Glutamatergic neuron (in vitro differentiated cells): Measurements from ENCODE around the gene MPHOSPH6. TPM values are rescaled to one million over a fixed set of nuclear protein-coding genes. Genes with fewer than 3 reads are reported as not detected.
"Not testable (repeated sequence)": the region's sequence is repeated elsewhere in the genome, so short reads cannot be mapped to it uniquely, and the experiment has no call there.

Source experiments
- DNase-seq: peaks from one replicate; pipeline ENCODE4 v3.0.0; 2022
- H3K27ac Mint-ChIP-seq: one replicate; pipeline ENCODE4 v1.8.0; 2020; ENCODE audit warnings: mild to moderate bottlenecking, mixed read lengths, inconsistent platforms; ENCODE audit not compliant: unreplicated experiment
- H3K27me3 Mint-ChIP-seq: one replicate; pipeline ENCODE4 v1.8.0; 2020; ENCODE audit warnings: mild to moderate bottlenecking, moderate library complexity, mixed read lengths, inconsistent platforms; ENCODE audit not compliant: unreplicated experiment
- H3K36me3 Mint-ChIP-seq: one replicate; pipeline ENCODE4 v1.8.0; 2020; ENCODE audit warnings: mild to moderate bottlenecking, mixed read lengths, inconsistent platforms; ENCODE audit not compliant: unreplicated experiment
- H3K4me1 Mint-ChIP-seq: one replicate; pipeline ENCODE4 v1.8.0; 2020; ENCODE audit warnings: mild to moderate bottlenecking, low read depth, mixed read lengths, inconsistent platforms; ENCODE audit not compliant: unreplicated experiment
- H3K4me3 Mint-ChIP-seq: one replicate; pipeline ENCODE4 v1.8.0; 2020; ENCODE audit warnings: mild to moderate bottlenecking, mixed read lengths, inconsistent platforms; ENCODE audit not compliant: unreplicated experiment
- H3K9me3 Mint-ChIP-seq: one replicate; pipeline ENCODE4 v1.8.0; 2020; ENCODE audit warnings: mild to moderate bottlenecking, moderate library complexity, mixed read lengths, inconsistent platforms; ENCODE audit not compliant: unreplicated experiment
- total RNA-seq: library from RNA; stranded (reverse); fragmentation: NEBNext Ultra II Directional; extraction: Animal tissue kit (Norgen Biotek cat#: 25700); gene quantifications from one replicate; pipeline ENCODE4 v1.2.1, GENCODE V29; 2021; ENCODE audit not compliant: unreplicated experiment
- TF ChIP-seq, protein P1 (sequence below): fragments of 200-600 bp; sonication (generic); IDR thresholded peaks from one replicate; pipeline ENCODE4 v1.5.0; 2021; ENCODE audit not compliant: partially characterized antibody, unreplicated experiment

MPHOSPH6 gene
- total RNA-seq, 1 donor from 2014 or later, result 37.2 TPM

DNA sequence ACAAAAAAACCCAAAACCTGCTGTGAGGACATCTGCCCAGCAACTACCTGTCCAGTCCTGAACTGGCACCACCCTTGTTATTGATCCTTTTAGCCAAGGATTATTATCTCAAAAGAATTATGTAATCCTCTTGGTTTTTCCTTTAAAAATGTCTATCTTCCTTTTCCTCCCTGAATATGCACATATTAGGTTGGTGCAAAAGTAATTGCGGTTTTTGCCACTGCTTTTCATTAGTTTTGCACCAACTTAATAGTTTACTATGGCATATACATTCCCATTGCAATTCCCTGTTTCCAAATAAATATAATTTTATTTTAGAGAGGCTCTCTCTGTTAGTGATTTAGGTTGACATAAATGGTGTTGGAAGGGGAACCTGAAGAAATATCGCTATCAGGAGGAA, 51.3 kb downstream of the MPHOSPH6 start:
- H3K9me3 Mint-ChIP-seq, result no peaks in the 10 kb centered on the region

DNA sequence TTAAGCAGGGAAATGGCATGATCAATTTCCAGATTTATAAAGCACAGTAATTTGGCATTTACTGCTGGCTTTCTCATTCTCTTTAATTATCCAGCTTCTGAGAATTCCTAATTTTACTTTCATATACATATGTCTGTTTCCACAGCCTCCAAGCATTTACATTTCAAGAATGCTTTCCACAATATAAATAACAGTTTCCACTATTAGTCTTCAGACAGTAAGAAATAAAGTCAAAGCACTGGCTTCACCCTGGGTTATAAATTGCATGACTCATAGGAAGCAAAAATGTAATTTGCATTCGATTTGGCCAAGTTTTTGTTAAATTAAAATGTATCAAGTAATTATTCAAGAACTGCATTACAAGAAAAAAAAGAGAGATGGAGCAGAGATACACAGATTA, 53.5 kb downstream of the MPHOSPH6 start:
- no peak for DNase-seq
- no peak overlapping the region for H3K4me3 Mint-ChIP-seq
- TF ChIP-seq, protein P1, sequence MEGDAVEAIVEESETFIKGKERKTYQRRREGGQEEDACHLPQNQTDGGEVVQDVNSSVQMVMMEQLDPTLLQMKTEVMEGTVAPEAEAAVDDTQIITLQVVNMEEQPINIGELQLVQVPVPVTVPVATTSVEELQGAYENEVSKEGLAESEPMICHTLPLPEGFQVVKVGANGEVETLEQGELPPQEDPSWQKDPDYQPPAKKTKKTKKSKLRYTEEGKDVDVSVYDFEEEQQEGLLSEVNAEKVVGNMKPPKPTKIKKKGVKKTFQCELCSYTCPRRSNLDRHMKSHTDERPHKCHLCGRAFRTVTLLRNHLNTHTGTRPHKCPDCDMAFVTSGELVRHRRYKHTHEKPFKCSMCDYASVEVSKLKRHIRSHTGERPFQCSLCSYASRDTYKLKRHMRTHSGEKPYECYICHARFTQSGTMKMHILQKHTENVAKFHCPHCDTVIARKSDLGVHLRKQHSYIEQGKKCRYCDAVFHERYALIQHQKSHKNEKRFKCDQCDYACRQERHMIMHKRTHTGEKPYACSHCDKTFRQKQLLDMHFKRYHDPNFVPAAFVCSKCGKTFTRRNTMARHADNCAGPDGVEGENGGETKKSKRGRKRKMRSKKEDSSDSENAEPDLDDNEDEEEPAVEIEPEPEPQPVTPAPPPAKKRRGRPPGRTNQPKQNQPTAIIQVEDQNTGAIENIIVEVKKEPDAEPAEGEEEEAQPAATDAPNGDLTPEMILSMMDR, result no peak
- no peaks in the 10 kb centered on the region for H3K4me1 Mint-ChIP-seq
- H3K27me3 Mint-ChIP-seq, result no peaks in the 10 kb centered on the region
- no peaks in the 10 kb centered on the region for H3K36me3 Mint-ChIP-seq
- H3K9me3 Mint-ChIP-seq, result no peaks in the 10 kb centered on the region
- H3K27ac Mint-ChIP-seq, result no peak overlapping the region

More for the DNA sequence above, 51.3 kb downstream of the MPHOSPH6 start:
- H3K4me3 Mint-ChIP-seq, result no peak overlapping the region
- TF ChIP-seq, protein P1, result no peak
- H3K4me1 Mint-ChIP-seq, result no peaks in the 10 kb centered on the region
- no peaks in the 10 kb centered on the region for H3K36me3 Mint-ChIP-seq
- no peak for DNase-seq
- H3K27me3 Mint-ChIP-seq, result no peaks in the 10 kb centered on the region
- H3K27ac Mint-ChIP-seq, result no peak overlapping the region

GRCh38 chr16:82113741-82114140, 56.3 kb downstream of the MPHOSPH6 start:
- no peaks in the 10 kb centered on the region for H3K4me1 Mint-ChIP-seq
- no peaks in the 10 kb centered on the region for H3K36me3 Mint-ChIP-seq
- H3K27me3 Mint-ChIP-seq, result no peaks in the 10 kb centered on the region
- H3K27ac Mint-ChIP-seq, result no peak overlapping the region
- H3K9me3 Mint-ChIP-seq, result no peaks in the 10 kb centered on the region
- no peak for DNase-seq
- TF ChIP-seq, protein P1, result no peak
- no peak overlapping the region for H3K4me3 Mint-ChIP-seq

DNA sequence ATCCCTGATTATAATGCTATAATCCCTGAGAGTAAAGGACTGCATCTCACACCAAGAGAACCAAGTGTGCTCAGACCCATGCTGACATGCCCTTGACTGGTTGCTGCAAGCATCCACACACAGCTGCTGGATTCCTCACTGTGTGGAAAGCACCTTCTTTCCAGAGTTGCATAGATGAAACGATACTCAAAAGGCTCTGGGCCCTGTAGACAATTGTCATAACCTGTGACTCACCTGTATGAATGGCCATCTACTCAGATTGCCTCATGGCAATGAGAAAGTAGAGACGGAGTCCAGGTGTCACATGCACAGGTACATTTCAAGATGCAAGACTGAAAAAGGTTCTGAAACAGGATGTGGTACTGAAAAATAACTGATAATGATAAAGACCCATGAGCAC, 58.1 kb downstream of the MPHOSPH6 start:
- TF ChIP-seq, protein P1, result no peak
- H3K27ac Mint-ChIP-seq, result no peak overlapping the region
- DNase-seq, result no peak
- H3K9me3 Mint-ChIP-seq, result no peaks in the 10 kb centered on the region
- H3K27me3 Mint-ChIP-seq, result no peaks in the 10 kb centered on the region
- H3K36me3 Mint-ChIP-seq, result no peaks in the 10 kb centered on the region
- no peak overlapping the region for H3K4me3 Mint-ChIP-seq
- H3K4me1 Mint-ChIP-seq, result no peaks in the 10 kb centered on the region

DNA sequence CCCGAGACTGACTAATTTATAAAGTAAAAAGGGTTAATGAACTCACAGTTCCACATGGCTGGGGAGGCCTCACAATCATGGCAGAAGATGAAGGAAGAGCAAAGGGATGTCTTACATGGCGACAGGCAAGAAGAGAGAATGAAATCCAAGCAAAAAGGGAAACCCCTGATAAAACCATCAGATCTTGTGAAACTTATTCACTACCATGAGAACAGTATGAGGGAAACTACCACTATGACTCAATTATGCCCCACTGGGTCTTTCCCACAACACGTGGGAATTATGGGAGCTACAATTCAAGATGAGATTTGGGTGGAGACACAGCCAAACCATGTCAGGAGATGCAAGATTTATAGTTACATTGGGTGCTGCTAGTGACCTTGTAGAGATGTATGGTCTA, 60.8 kb downstream of the MPHOSPH6 start:
- H3K27me3 Mint-ChIP-seq, H3K4me1 Mint-ChIP-seq, H3K4me3 Mint-ChIP-seq, H3K27ac Mint-ChIP-seq, DNase-seq, H3K36me3 Mint-ChIP-seq, H3K9me3 Mint-ChIP-seq: not testable (repeated sequence)

- no peaks in the 10 kb centered on the region for H3K27me3 Mint-ChIP-seq
- DNase-seq, result no peak
- TF ChIP-seq, protein P1, result no peak
Observed at GRCh38 chr16:82108774-82109173, 61.2 kb downstream of the MPHOSPH6 start.

More at GRCh38 chr16:82108774-82109173, 61.2 kb downstream of the MPHOSPH6 start:
- no peaks in the 10 kb centered on the region for H3K36me3 Mint-ChIP-seq
- H3K4me3 Mint-ChIP-seq, result no peak overlapping the region
- H3K27ac Mint-ChIP-seq, result no peak overlapping the region
- H3K4me1 Mint-ChIP-seq, result no peaks in the 10 kb centered on the region
- no peaks in the 10 kb centered on the region for H3K9me3 Mint-ChIP-seq
